HCT116 (cell line): ENCODE results near the gene RFWD3. TPM values are rescaled to one million over a fixed set of nuclear protein-coding genes. Genes with fewer than 3 reads are reported as not detected.

Experiments
- ATAC-seq: fragments of 200-7000 bp; cut with Tn5 transposase; 2 replicates; pipeline ENCODE4 v1.9.1; 2020; ENCODE audit warnings: mild to moderate bottlenecking, moderate library complexity
- BruUV-seq: library from RNA; stranded (reverse); fragments of 400-500 nt; replicated peaks from 2 replicates; lab custom pipeline; 2021; lab: Mats Ljungman, UMichigan
- CTCF ChIA-PET: fragments of 300-600 bp; sonication (Branson Sonifier 250); formaldehyde crosslinking; loops from one replicate; lab custom pipeline; 2021; ENCODE audit warnings: antibody characterized with exemption; lab: Charles Lee
- POLR2A ChIA-PET: fragments of 300-600, 350-600 bp; sonication (Branson Sonifier 250); formaldehyde crosslinking; loops from one replicate; lab custom pipeline; 2021; ENCODE audit warnings: antibody characterized with exemption; lab: Charles Lee
- RAD21 ChIA-PET, 2 experiments: fragments of 300-600 bp; sonication (Branson Sonifier 250); formaldehyde crosslinking; loops; one replicate each; lab custom pipeline; 2023; ENCODE audit warnings: low total read pairs in 2 of 2; ENCODE audit not compliant: uncharacterized antibody in 2 of 2, unreplicated experiment in 2 of 2, low non-redundant PET in 1 of 2; lab: Charles Lee
- DNase-seq: peaks from one replicate; pipeline ENCODE4 v3.0.0-alpha.2; 2010; ENCODE audit warnings: low read depth, low spot score
- H2AFZ ChIP-seq: fragments of 200-600 bp; shearing (Covaris generic), sonication (generic); 2 replicates; pipeline ENCODE4 v1.6.1; 2017; ENCODE audit warnings: low read depth, mixed run types, mixed read lengths, antibody characterized with exemption, low read length; ENCODE audit not compliant: poor library complexity, severe bottlenecking
- H3K27ac ChIP-seq: 2 replicates; pipeline ENCODE4 v1.5.1; 2012; ENCODE audit warnings: low read depth, low read length
- H3K27me3 ChIP-seq: fragments of 200-600 bp; sonication (generic); 2 replicates; pipeline ENCODE4 v1.6.1; 2016; ENCODE audit warnings: mixed run types, low read length, mixed read lengths; ENCODE audit not compliant: insufficient read depth
- H3K36me3 ChIP-seq, 2 experiments: fragments of 200-500 bp in 1 of 2; fragments of 200-600 bp in 1 of 2; sonication (Bioruptor generic) in 1 of 2; sonication (generic) in 1 of 2; 2 replicates each; pipeline versions ENCODE4 v1.5.1 to v1.6.1; 2014 to 2016; ENCODE audit warnings: low read length in 2 of 2, inconsistent platforms in 1 of 2, mixed read lengths in 1 of 2, mixed run types in 1 of 2; ENCODE audit not compliant: insufficient read depth in 2 of 2, control insufficient read depth in 1 of 2
- H3K4me1 ChIP-seq, 2 experiments: fragments of 200-600 bp in 1 of 2; sonication (generic) in 1 of 2; 2 replicates each; pipeline versions ENCODE4 v1.5.1 to v1.6.1; 2012 to 2017; ENCODE audit warnings: low read length in 2 of 2, inconsistent platforms in 1 of 2, mild to moderate bottlenecking in 1 of 2, mixed read lengths in 1 of 2, mixed run types in 1 of 2, moderate library complexity in 1 of 2; ENCODE audit not compliant: insufficient read depth in 2 of 2, control insufficient read depth in 1 of 2
- H3K4me2 ChIP-seq: fragments of 200-600 bp; sonication (generic); 2 replicates; pipeline ENCODE4 v1.6.1; 2017; ENCODE audit warnings: mixed run types, low read length, mixed read lengths
- H3K4me3 ChIP-seq, 2 experiments: fragments of 200-600 bp in 1 of 2; sonication (generic) in 1 of 2; replicated peaks in 1 of 2; 2 replicates each; pipeline ENCODE4 v1.5.1; 2011 to 2016; ENCODE audit warnings: low read length in 2 of 2, control low read depth in 1 of 2, low read depth in 1 of 2, mild to moderate bottlenecking in 1 of 2, mixed read lengths in 1 of 2, mixed run types in 1 of 2
- H3K79me2 ChIP-seq: fragments of 200-600 bp; sonication (generic); 2 replicates; pipeline ENCODE4 v1.6.1; 2017; ENCODE audit warnings: mild to moderate bottlenecking, mixed run types, low read length, moderate library complexity, mixed read lengths; ENCODE audit not compliant: insufficient read depth
- H3K9ac ChIP-seq: fragments of 200-600 bp; sonication (generic); 2 replicates; pipeline ENCODE4 v1.6.1; 2016; ENCODE audit warnings: low read length, mixed read lengths
- H3K9me2 ChIP-seq: fragments of 200-600 bp; sonication (generic), shearing (Covaris generic); 2 replicates; pipeline ENCODE4 v1.6.1; 2017; ENCODE audit warnings: mixed run types, mild to moderate bottlenecking, moderate library complexity; ENCODE audit not compliant: insufficient read depth
- H3K9me3 ChIP-seq, 2 experiments: fragments of 200-500 bp in 1 of 2; fragments of 200-600 bp in 1 of 2; sonication (Bioruptor generic) in 1 of 2; sonication (generic) in 1 of 2; 2 replicates each; pipeline ENCODE4 v1.6.1; 2014 to 2017; ENCODE audit warnings: low read length in 2 of 2, mixed read lengths in 2 of 2, inconsistent platforms in 1 of 2, low read depth in 1 of 2, mild to moderate bottlenecking in 1 of 2, mixed run types in 1 of 2, moderate library complexity in 1 of 2; ENCODE audit not compliant: control insufficient read depth in 1 of 2, insufficient read depth in 1 of 2
- H4K20me1 ChIP-seq: fragments of 200-600 bp; sonication (generic), shearing (Covaris generic); 2 replicates; pipeline ENCODE4 v1.6.1; 2017; ENCODE audit warnings: mixed run types, mild to moderate bottlenecking, moderate library complexity; ENCODE audit not compliant: insufficient read depth
- CBX3 ChIP-seq: IDR thresholded peaks from 2 replicates; pipeline ENCODE4 v1.6.1; 2012; ENCODE audit warnings: low read depth
- CEBPB ChIP-seq: IDR thresholded peaks from 2 replicates; pipeline ENCODE4 v1.6.1; 2012; ENCODE audit warnings: low read depth
- CTCF ChIP-seq, 3 experiments: fragments of 200-600 bp in 1 of 3; sonication (generic) in 1 of 3; IDR thresholded peaks in 2 of 3; conservative IDR thresholded peaks in 1 of 3; 2 replicates each; pipeline ENCODE4 v1.5.1; 2012 to 2017; ENCODE audit warnings: low read depth in 2 of 3, low read length in 2 of 3, antibody characterized with exemption in 1 of 3, borderline replicate concordance in 1 of 3, control low read depth in 1 of 3, mild to moderate bottlenecking in 1 of 3, mixed read lengths in 1 of 3, mixed run types in 1 of 3, moderate library complexity in 1 of 3; ENCODE audit not compliant: insufficient read depth in 1 of 3
- EZH2 ChIP-seq: fragments of 200-600 bp; sonication (generic); IDR thresholded peaks from 2 replicates; pipeline ENCODE4 v1.6.1; 2017; ENCODE audit warnings: antibody characterized with exemption, mixed run types
- FOSL1 ChIP-seq: IDR thresholded peaks from 2 replicates; pipeline ENCODE4 v1.6.1; 2012; ENCODE audit warnings: low read depth
- RAD21 ChIP-seq: IDR thresholded peaks from 2 replicates; pipeline ENCODE4 v1.6.1; 2012; ENCODE audit warnings: low read depth, mild to moderate bottlenecking
- SP1 ChIP-seq: IDR thresholded peaks from 2 replicates; pipeline ENCODE4 v1.6.1; 2012; ENCODE audit warnings: low read depth
- TCF7L2 ChIP-seq: IDR thresholded peaks from 2 replicates; pipeline ENCODE4 v1.7.0; 2011; ENCODE audit warnings: borderline replicate concordance, inconsistent platforms; ENCODE audit not compliant: insufficient read depth, insufficient read length; ENCODE audit errors: extremely low read depth
- ZNF274 ChIP-seq: fragments of 200-500 bp; sonication (Bioruptor generic); IDR thresholded peaks from 2 replicates; pipeline ENCODE4 v1.6.1; 2014; ENCODE audit warnings: mild to moderate bottlenecking, low read depth, low read length, inconsistent platforms
- intact Hi-C: fragments of 100-400 bp; cut with micrococcal nuclease; formaldehyde crosslinking; loops from 2 replicates; pipeline ENCODE4 v1.10.0; 2022
- total RNA-seq: library from RNA; stranded (reverse); gene quantifications from one replicate; pipeline ENCODE4 v1.2.1, GENCODE V29; 2021; ENCODE audit not compliant: unreplicated experiment
- TF ChIP-seq, protein P1 (sequence below): IDR thresholded peaks from 2 replicates; pipeline ENCODE4 v1.6.1; 2011; ENCODE audit warnings: mild to moderate bottlenecking, low read length, moderate library complexity; ENCODE audit not compliant: insufficient replicate concordance; ENCODE audit errors: extremely low read depth

The RFWD3 gene
- total RNA-seq, 1 experiment from 2014 or later, result 83.6 TPM

GRCh38 chr16:74623839-74624235 lies 42.8 kb downstream of the RFWD3 start:
- no peaks in the 10 kb centered on the region for H3K4me1 ChIP-seq
- H3K36me3 ChIP-seq, result peaks cover 45 to 58% of the 10 kb centered on the region in 2 experiments
- POLR2A ChIA-PET, result no interaction called here
- TF ChIP-seq ZNF274, result no peak
- TF ChIP-seq, protein P1, sequence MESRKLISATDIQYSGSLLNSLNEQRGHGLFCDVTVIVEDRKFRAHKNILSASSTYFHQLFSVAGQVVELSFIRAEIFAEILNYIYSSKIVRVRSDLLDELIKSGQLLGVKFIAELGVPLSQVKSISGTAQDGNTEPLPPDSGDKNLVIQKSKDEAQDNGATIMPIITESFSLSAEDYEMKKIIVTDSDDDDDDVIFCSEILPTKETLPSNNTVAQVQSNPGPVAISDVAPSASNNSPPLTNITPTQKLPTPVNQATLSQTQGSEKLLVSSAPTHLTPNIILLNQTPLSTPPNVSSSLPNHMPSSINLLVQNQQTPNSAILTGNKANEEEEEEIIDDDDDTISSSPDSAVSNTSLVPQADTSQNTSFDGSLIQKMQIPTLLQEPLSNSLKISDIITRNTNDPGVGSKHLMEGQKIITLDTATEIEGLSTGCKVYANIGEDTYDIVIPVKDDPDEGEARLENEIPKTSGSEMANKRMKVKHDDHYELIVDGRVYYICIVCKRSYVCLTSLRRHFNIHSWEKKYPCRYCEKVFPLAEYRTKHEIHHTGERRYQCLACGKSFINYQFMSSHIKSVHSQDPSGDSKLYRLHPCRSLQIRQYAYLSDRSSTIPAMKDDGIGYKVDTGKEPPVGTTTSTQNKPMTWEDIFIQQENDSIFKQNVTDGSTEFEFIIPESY, result no peak
- TF ChIP-seq TCF7L2, result no peak
- no peak for TF ChIP-seq CEBPB
- H4K20me1 ChIP-seq, result peaks cover 10% of the 10 kb centered on the region; the same call in 1 of the 2 replicates
- H3K9me2 ChIP-seq, result no peaks in the 10 kb centered on the region
- H3K9ac ChIP-seq, result no peak overlapping the region
- H3K4me3 ChIP-seq, result no peak overlapping the region
- no peaks in the 10 kb centered on the region for H3K27me3 ChIP-seq
- CTCF ChIA-PET, result no interaction called here
- RAD21 ChIA-PET, result no interaction called here
- no peak overlapping the region for H2AFZ ChIP-seq
- no peak for DNase-seq
- H3K79me2 ChIP-seq, result peaks cover 42% of the 10 kb centered on the region
- no TSS peak for BruUV-seq
- H3K4me2 ChIP-seq, result no peak overlapping the region
- 0 out of 2 replicates have a peak, but pooled peaks have one; percentile 12 for ATAC-seq
- H3K9me3 ChIP-seq, result no peaks in the 10 kb centered on the region
- intact Hi-C loops, result loop anchor here (2.0 kb wide), 1 partner anchor 315 kb away; no protein-coding TSS in a partner anchor
- H3K27ac ChIP-seq, result no peak overlapping the region

- Histone ChIP-seq H3K9me3 (no peaks in the 10 kb centered on the region), H3K4me2 (no peak overlapping the region), H3K79me2 (peaks cover 37% of the 10 kb centered on the region), H3K27me3 (no peaks in the 10 kb centered on the region), H4K20me1 (peaks cover 10% of the 10 kb centered on the region; the same call in 1 of the 2 replicates), H3K9ac (no peak overlapping the region), H3K27ac (no peak overlapping the region), H2AFZ (no peak overlapping the region), H3K36me3 (peaks cover 40 to 53% of the 10 kb centered on the region in 2 experiments), H3K4me3 (no peak overlapping the region), H3K4me1 (no peaks in the 10 kb centered on the region), H3K9me2 (no peaks in the 10 kb centered on the region)
- DNase-seq (no peak), ATAC-seq (peak; percentile 75)
- BruUV-seq, result no TSS peak
- ChIA-PET CTCF (interaction anchor here (1.1 kb wide), 1 partner anchor 169 kb away, joined by 3 read pairs; no protein-coding TSS in a partner anchor), RAD21 (interaction anchor here in 1 of 2 experiments (0.7 kb wide), 1 partner anchor 163 kb away, joined by 3 read pairs; no protein-coding TSS in a partner anchor), POLR2A (no interaction called here)
- TF ChIP-seq RAD21 (peak; percentile 87), CBX3 (no peak), FOSL1 (no peak), CTCF (IDR thresholded peaks at IDR 0.05 in 2 of 3, conservative IDR thresholded peaks at IDR 0.05 in 1 of 3; ENCODE audit: borderline replicate concordance in 1 of 3, insufficient read depth in 1 of 3, low read depth in 2 of 3, low read length in 2 of 3) (peak; percentile 47 to 73 (median 57); a peak in 5 of 6 replicates), SP1 (no peak), EZH2 (no peak)
- intact Hi-C loops, result loop anchor here (2.0 kb wide), 1 partner anchor 315 kb away; no protein-coding TSS in a partner anchor
Measured at GRCh38 chr16:74623214-74623838, 43.4 kb downstream of the RFWD3 start.
